SK-N-MC (cell line): ENCODE results near the gene FAM50A.

Source experiments
- DNase-seq: peaks from one replicate; pipeline ENCODE4 v3.0.0-alpha.2; 2011; ENCODE audit warnings: low read depth, low spot score
- H3K27ac ChIP-seq: fragments of 200-600 bp; sonication (generic); 2 replicates; pipeline ENCODE4 v1.5.1; 2016; ENCODE audit warnings: mixed run types
- H3K36me3 ChIP-seq: fragments of 200-600 bp; sonication (generic); 2 replicates; pipeline ENCODE4 v1.6.1; 2017; ENCODE audit warnings: antibody characterized with exemption, low read length, mixed read lengths; ENCODE audit not compliant: insufficient read depth
- H3K4me3 ChIP-seq: fragments of 200-600 bp; sonication (generic); 2 replicates; pipeline ENCODE4 v1.5.1; 2016
- H3K9ac ChIP-seq: fragments of 200-600 bp; sonication (generic); 2 replicates; pipeline ENCODE4 v1.8.0; 2017; ENCODE audit warnings: mixed run types, mixed read lengths; ENCODE audit not compliant: insufficient read length
- H3K9me3 ChIP-seq: fragments of 200-600 bp; sonication (generic); 2 replicates; pipeline ENCODE4 v1.6.1; 2017; ENCODE audit warnings: low read depth, mild to moderate bottlenecking, antibody characterized with exemption, low read length, moderate library complexity, mixed read lengths
- EZH2 ChIP-seq: fragments of 200-600 bp; sonication (generic); IDR thresholded peaks from one replicate; pipeline ENCODE4 v1.6.1; 2017; ENCODE audit warnings: antibody characterized with exemption
- FOXP2 ChIP-seq: optimal IDR thresholded peaks from 2 replicates; pipeline ENCODE3; 2011; ENCODE audit warnings: mild to moderate bottlenecking, moderate library complexity; ENCODE audit not compliant: insufficient read depth; ENCODE audit errors: extremely low read length, control extremely low read depth
- POLR2AphosphoS5 ChIP-seq: IDR thresholded peaks from 2 replicates; pipeline ENCODE4 v1.6.1; 2012; ENCODE audit warnings: mild to moderate bottlenecking, low read depth, low read length, borderline replicate concordance

FAM50A gene

DNA sequence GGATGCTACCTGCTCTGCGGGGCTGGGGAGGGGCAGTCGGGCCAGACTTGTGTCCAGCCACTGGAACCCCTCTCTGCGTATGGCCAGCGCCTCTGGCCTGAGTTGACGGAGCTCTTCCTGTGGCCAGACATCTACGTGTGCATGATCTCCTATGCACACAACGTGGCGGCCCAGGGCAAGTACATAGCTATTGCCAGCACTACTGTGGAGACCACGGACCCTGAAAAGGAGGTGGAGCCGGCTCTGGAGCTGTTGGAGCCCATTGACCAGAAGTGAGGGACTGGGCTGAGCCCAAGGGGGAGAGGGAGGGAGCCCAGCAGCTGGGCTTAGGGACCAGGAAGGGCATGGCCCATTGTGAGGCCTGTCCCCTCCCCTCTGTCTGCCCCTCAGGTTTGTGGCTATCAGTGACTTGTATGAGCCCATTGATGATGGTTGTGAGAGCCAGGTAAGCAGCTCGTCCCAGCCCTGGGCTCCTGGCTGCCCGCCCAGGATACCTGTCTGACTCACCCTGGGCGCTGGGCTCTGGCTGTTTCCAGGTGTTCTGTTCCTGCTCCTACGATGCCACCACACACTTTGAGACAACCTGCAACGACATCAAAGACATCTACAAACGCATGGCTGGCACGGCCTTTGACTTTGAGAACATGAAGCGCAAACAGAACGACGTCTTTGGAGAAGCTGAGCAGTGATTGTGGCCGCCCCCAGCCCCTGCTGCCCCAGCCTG, 1.8 kb upstream of the FAM50A start:
- Histone ChIP-seq H3K4me3 (no peak overlapping the region), H3K9ac (no peak overlapping the region), H3K27ac (no peak overlapping the region), H3K9me3 (no peaks in the 10 kb centered on the region), H3K36me3 (peaks cover 4% of the 10 kb centered on the region; the same call in 1 of the 2 replicates)
- no peak for DNase-seq
- TF ChIP-seq POLR2AphosphoS5 (no peak), EZH2 (no peak), FOXP2 (no peak)

DNA sequence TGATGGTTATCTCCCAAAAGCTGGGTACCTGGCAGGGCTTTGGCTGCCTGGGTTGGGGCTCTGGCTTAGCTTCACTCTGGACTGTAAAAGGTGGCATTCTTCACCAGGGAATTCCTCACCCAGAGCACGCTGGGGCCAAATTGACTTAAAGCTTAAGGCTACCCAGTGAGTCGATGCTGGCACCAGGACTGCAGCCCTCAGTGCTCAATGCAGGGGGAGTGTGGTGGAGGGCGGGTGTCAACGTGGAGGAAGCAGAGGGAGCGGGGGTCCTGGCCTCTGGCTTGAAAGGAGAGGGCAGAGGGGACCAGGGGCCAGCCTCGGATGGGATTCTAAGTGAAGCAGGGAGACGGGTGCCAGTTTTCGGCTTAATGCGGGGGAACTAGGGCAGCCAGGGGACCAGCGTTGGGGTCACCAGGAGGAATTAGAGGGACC, 446 bp upstream of the FAM50A start:
- H3K36me3 ChIP-seq, result peaks cover 4% of the 10 kb centered on the region; the same call in 1 of the 2 replicates
- H3K9me3 ChIP-seq, result no peaks in the 10 kb centered on the region
- H3K9ac ChIP-seq, result no peak overlapping the region
- peak overlapping the region; percentile 50; the same call in 1 of the 2 replicates for H3K27ac ChIP-seq
- H3K4me3 ChIP-seq, result peak overlapping the region; percentile 64
- no peak for TF ChIP-seq EZH2
- TF ChIP-seq FOXP2, result no peak
- TF ChIP-seq POLR2AphosphoS5, result no peak
- DNase-seq, result no peak

DNA sequence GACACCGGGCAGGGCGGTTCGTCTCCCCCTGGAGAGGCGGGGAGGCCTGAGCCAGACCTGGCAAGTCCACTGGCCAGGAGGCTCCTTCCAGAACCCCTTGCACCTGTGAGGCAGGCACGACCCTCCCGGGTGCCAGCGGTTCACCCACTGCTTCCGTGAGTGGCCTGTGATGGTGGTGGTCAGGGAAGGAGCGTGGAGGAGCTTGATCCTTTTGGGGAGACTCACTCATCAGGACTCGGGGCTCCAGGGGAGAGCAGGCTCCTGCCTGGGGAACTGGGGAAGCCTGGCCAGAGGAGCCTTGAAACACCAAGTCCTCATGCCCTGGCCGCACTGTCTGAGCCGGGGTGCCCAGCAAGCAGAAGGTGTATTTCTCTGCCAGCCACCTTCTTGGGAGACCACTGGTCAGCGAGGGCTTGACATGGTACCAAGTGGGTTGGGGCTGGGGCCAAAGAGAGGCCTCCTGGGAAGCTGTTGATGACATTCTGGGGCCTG, 860 bp downstream of the FAM50A start:
- peak overlapping the region; percentile 81 for H3K9ac ChIP-seq
- no peaks in the 10 kb centered on the region for H3K9me3 ChIP-seq
- peaks cover 4% of the 10 kb centered on the region; the same call in 1 of the 2 replicates for H3K36me3 ChIP-seq
- no peak for DNase-seq
- peak overlapping the region; percentile 78 for H3K4me3 ChIP-seq
- TF ChIP-seq EZH2 (no peak), POLR2AphosphoS5 (no peak), FOXP2 (no peak)
- H3K27ac ChIP-seq, result no peak overlapping the region

DNA sequence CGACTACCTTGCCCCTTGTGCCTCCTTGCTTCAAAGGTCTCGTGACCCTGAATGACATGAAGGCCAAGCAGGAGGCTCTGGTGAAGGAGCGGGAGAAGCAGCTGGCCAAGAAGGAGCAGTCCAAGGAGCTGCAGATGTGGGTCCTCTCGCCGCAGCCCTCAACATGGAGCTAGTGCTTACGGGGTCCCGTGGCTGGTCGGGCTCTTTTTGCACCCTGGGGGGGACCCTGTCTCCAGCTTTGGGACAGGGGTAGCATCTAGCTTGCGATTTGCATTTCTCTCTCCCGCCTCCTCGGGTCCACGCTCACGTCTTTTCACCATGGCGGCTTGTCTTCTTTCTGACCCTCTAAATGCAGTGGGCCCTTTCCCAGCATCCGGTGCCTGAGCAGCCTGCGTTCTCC, 1.8 kb downstream of the FAM50A start:
- Histone ChIP-seq H3K36me3 (peaks cover 4% of the 10 kb centered on the region; the same call in 1 of the 2 replicates), H3K9ac (no peak overlapping the region), H3K9me3 (no peaks in the 10 kb centered on the region), H3K4me3 (no peak overlapping the region), H3K27ac (no peak overlapping the region)
- no peak for TF ChIP-seq FOXP2
- TF ChIP-seq EZH2, result no peak
- TF ChIP-seq POLR2AphosphoS5, result no peak
- no peak for DNase-seq

DNA sequence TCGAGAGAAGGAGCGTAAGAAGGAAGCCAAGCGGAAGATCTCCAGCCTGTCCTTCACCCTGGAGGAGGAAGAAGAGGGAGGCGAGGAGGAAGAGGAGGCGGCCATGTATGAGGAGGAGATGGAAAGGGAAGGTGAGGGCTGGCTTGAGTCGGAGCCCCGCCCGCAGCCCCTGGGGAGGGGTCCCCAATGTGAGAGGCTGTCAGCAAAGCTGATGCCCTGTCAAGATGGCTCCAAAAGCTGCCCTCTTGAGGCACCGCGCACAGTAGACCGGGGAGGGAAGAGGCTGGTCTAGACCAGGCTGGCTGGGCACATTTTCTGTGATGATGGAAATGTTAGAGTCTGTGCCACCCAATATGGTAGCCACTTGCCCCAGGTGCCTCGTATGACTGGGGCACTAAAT, 2.5 kb downstream of the FAM50A start:
- Histone ChIP-seq H3K9me3 (no peaks in the 10 kb centered on the region), H3K4me3 (no peak overlapping the region), H3K36me3 (peaks cover 4% of the 10 kb centered on the region; the same call in 1 of the 2 replicates), H3K27ac (no peak overlapping the region), H3K9ac (no peak overlapping the region)
- DNase-seq, result no peak
- TF ChIP-seq FOXP2, result no peak
- no peak for TF ChIP-seq EZH2
- TF ChIP-seq POLR2AphosphoS5, result no peak

DNA sequence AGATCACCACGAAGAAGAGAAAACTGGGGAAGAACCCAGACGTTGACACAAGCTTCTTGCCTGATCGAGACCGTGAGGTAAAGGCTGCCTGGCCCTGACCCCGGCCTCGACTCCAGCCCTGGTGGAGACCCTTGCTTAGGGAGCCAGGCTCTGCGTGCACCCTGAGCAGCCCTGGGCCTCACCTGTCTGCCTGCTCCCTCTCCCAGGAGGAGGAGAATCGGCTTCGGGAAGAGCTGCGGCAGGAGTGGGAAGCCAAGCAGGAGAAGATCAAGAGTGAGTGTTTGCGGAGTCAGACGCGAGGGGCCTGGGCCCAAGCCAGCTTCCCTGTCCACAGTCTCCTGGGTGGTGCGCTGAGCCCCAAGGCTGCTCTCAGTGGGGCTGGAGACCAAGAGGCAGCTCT, 4.5 kb downstream of the FAM50A start:
- Histone ChIP-seq H3K9ac (no peak overlapping the region), H3K9me3 (no peaks in the 10 kb centered on the region), H3K4me3 (no peak overlapping the region), H3K27ac (no peak overlapping the region), H3K36me3 (no peaks in the 10 kb centered on the region; the same call in 1 of the 2 replicates)
- DNase-seq, result no peak
- TF ChIP-seq POLR2AphosphoS5 (no peak), FOXP2 (no peak)

DNA sequence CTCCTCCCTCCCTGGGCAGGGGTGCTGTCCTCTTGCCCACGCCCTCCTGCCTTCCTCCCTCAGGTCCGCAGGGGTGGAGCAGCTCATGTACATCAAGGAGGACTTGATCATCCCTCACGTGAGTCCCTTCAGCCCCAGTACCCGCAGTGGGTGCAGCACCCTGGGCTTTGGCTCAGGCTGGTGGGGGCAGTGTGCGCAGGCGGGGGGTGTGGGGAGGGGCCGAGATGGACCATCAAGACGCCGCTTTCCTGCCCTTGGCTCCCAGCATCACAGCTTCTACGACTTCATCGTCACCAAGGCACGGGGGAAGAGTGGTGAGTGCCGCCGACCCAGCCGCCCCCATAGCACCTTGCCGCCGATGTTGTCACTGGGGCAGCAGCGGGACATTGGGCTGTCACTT, 5.7 kb downstream of the FAM50A start:
- Histone ChIP-seq H3K9me3 (no peaks in the 10 kb centered on the region), H3K4me3 (no peak overlapping the region), H3K36me3 (no peaks in the 10 kb centered on the region; the same call in 1 of the 2 replicates), H3K9ac (no peak overlapping the region), H3K27ac (no peak overlapping the region)
- TF ChIP-seq FOXP2 (no peak), EZH2 (no peak), POLR2AphosphoS5 (no peak)
- no peak for DNase-seq

DNA sequence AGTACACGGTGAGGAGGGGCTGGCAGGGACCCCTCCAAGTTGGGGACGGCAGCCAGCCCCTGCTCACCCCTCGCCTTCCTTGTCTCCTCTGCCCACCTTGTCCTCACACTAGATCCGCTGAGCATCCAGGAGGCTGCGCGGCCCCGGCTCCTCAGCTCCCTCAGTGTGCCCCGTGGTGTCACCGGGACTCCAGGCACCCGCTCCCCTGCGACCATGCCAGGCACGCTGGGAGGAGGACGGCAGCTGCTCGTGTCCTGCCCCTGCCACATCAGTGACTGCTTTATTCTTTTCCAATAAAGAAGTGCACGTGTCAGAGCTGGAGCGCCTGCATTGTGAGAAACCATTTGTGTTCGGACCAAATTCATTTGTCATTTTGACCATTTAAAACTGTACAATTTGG, 6.4 kb downstream of the FAM50A start:
- H3K9me3 ChIP-seq, result no peaks in the 10 kb centered on the region
- no peak for DNase-seq
- no peak overlapping the region for H3K9ac ChIP-seq
- TF ChIP-seq POLR2AphosphoS5 (no peak), FOXP2 (no peak), EZH2 (no peak)
- H3K27ac ChIP-seq, result no peak overlapping the region
- no peaks in the 10 kb centered on the region; the same call in 1 of the 2 replicates for H3K36me3 ChIP-seq
- no peak overlapping the region for H3K4me3 ChIP-seq
